GM10266 (cell line): ENCODE measurements around the gene PATL2.

Source experiments
- DNase-seq: peaks from one replicate; pipeline ENCODE4 v3.0.0; 2012; ENCODE audit errors: extremely low spot score
- TF ChIP-seq, protein P1 (sequence below): IDR thresholded peaks from 2 replicates; pipeline ENCODE4 v1.5.1; 2012; ENCODE audit warnings: mild to moderate bottlenecking, low read depth; ENCODE audit not compliant: control insufficient read depth, insufficient read depth; ENCODE audit errors: missing control alignments

The PATL2 gene

DNA sequence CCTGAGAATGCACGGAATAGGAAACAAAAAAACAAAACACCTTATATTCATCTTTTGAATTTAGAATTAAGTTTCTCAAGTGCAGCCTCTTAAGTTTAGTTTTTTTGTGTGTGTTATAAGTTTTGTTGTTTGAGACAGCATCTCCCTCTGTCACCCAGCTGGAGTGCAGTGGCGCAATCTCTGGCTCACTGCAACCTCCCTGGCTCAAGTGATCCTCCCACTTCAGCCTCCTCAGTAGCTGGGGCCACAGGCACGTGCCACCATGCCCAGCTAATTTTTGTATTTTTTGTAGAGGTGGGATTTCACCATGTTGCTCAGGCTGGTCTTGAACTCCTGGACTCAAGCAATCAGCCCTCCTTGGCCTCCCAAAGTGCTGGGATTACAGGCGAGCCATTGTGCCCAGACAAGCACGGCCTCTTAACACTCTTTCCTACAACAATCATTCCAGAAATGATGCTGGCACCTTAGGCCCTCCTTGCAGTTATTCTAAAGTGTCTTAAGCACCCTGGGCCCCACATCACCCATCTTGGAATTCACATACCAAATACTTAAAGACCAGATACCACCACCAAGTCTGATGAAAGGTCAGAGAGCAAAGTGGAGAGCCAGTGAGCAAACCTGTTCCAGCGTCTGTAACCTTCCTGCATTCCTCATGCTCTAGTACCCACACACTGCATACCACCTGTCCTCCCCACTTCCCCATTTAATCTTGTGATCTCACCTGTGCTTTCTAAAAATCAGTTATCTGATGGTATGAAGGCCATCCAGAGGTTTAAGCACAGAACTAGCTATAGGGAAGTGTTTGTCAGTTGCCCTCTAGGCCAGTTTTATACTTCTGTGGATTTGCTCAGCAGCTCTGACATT is 40.8 kb downstream of the PATL2 start:
- TF ChIP-seq, protein P1, sequence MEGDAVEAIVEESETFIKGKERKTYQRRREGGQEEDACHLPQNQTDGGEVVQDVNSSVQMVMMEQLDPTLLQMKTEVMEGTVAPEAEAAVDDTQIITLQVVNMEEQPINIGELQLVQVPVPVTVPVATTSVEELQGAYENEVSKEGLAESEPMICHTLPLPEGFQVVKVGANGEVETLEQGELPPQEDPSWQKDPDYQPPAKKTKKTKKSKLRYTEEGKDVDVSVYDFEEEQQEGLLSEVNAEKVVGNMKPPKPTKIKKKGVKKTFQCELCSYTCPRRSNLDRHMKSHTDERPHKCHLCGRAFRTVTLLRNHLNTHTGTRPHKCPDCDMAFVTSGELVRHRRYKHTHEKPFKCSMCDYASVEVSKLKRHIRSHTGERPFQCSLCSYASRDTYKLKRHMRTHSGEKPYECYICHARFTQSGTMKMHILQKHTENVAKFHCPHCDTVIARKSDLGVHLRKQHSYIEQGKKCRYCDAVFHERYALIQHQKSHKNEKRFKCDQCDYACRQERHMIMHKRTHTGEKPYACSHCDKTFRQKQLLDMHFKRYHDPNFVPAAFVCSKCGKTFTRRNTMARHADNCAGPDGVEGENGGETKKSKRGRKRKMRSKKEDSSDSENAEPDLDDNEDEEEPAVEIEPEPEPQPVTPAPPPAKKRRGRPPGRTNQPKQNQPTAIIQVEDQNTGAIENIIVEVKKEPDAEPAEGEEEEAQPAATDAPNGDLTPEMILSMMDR, result no peak
- no peak for DNase-seq

DNA sequence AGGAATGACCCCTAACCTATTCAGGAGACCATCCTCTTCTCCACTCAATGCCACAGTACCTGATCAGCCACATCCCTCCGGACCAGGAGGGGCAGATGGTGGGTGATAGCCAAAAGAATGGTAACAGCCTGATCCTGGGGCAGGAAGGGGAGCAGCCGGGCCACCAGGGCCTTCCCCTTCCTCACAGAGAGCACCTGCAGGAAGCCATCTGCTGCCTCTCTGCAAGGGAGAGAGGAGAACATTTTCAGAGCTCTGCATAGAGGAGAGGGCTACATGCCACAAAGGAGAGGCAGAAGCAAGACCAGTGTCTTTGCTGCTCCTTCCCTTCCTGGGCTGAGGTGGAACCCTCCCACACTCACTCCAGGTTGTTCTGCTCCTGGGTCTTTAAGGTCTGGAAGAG is 42.2 kb downstream of the PATL2 start:
- no peak for DNase-seq
- TF ChIP-seq, protein P1, result no peak

DNA sequence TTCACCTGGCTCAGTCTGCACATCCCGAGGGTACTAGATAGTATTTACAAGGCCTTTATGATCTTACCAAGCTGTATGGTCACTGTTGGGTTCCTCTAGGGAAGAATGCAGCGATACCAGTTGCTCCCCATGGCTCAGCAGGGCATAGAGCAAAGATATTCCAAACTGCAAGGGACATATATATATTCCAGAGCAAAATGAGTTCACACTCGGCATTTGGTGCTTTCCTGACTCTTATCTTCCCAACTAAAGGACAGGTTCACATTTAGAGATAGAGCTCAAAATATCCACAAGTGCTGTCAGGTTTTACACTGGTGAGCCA is 44.1 kb downstream of the PATL2 start:
- TF ChIP-seq, protein P1, result no peak

DNA sequence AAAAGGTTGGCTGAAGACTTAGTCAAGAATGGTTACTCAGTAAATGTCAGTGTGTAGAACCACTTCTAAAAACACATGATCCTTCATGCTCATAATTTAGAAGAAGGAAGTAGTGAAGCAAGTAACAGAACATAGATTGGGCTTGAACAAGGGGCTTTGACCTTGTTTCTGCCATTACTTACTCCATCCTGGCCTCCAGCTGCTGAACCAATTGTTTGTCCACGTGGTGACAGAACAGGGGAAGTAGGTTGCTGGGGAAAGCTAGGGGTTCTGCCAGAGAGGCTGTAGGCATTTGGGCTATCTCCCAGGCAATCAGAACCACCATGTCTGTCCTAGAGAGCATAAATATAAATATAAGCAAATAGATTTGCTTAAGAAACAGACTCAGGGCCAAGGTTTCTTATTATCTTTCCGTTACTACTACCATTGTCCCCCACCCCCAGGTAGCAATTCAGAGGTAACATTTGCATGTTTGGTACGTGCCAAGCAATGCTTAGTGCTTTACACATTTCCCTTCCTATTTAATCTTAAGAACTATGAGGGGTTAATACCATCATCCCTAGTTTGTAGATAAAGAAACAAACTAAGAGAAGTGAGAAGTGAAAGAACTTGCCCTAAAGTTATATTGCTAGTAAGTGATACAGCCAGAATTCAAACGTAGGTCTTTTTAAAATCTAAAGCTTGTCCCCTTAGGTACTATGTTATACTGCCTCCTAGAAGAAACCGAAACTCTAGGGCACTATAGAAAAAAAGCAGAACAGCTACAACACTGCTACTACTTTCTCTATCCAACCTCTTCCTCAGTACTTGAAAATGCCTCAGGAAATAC is 44.7 kb downstream of the PATL2 start:
- DNase-seq, result no peak
- TF ChIP-seq, protein P1, result no peak

More for the DNA sequence above, 44.1 kb downstream of the PATL2 start:
- no peak for DNase-seq

DNA sequence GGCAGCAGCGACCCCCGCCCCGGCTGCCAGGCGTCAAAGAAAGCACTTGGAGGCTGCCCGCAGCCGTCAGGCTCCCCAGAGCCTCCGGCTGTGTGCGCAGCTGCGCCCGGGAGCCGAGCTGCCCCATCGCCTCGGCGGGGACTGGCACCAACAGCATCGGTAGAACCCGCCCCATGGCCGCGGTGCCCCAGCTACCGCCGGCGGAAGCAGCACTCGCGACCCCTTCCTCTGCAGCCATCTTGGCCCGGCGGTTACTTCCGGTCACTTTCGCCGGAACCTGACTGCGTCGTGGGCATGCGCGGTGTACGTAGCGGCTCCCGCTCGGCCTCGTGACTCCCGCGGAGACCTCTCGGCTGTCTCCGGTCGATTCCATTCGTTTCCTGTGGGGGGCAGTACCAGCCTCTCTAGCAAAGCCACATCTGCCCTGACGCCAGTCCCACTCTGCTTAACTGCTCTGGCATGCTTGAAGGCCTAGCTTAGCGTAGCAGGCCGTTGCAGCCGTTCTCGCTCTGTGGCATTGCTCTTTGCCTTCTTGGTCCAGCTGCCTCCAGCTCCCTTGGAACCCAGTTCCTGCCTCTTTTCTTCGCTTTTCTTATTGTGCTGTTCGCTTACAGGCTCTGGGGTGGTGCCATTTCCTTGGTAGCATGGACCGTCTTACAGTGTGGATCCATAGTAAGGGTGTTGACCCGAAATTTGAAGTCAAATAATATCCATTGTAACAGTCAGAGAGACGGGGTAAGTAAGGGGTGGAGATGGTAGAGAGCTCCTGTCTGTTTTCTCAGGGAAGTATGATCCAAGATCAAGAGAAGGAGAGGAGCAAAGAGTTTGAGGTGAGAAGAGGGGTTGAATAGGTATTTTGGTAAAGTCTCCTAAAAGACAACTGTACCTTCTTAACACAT is 47.5 kb downstream of the PATL2 start, which contains the start of gene SPG11:
SPG11 (minus strand) TSS at position 253 of the 899 bp plus-strand sequence; CDS start at position 238, 15 bp downstream.
- TF ChIP-seq, protein P1, result peak; percentile 97
- peak; percentile 86 for DNase-seq

DNA sequence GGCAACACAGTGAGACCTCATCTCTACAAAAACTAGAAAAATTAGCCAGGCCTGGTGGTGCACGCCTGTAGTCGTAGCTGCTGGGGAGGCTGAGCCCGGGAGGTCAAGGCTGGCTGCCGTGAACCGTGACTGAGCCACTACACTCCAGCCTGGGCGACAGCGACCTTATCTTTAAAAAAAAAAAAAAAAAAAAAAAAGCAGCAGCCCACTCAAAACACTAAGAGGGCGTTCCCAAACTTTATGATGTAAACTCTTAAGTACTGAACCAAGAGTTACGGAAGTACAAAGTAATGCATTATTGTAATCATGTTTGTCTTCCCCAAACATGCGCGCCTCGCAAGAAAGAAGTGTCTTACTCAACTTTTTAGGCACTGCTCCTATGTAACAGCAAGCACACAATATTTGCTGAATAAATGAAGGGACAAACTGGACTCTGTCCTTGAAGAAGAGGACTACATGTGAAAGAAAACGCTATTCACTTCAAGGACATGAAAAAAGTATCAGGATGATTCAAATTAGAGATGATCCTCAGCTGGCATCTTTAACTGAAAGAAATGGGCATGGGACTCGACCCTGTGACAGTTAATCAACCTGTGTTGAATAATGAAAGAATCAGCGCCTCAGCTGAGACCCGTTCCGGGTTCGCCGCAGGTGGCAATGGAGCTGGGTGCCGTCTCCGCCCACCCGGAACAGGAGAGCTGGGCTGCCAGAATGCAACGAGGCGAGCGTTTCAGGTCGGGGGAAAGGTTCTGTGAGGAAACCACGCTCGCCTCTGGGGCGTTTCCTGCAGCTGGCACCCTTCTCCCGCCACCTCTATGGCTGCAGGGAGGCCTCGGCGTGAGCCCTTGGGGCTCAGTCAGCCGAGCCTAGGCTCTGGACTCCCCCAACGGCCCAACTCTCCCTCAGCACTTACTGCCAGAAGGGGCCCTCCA is 48.4 kb downstream of the PATL2 start:
- TF ChIP-seq, protein P1, result no peak
- peak; percentile 44 for DNase-seq
